GM23338 (cell line): Measurements from ENCODE around the gene NDUFAF8. TPM values are rescaled to one million over a fixed set of nuclear protein-coding genes. Genes with fewer than 3 reads are reported as not detected.
A peak's percentile ranks its signal among the peaks of the same experiment; 100 is the strongest.

Experiments
- ATAC-seq: fragments of 200-7000 bp; cut with Tn5 transposase; 3 replicates; pipeline ENCODE4 v1.9.1; 2020
- DNase-seq: peaks from one replicate; pipeline ENCODE4 v3.0.0-alpha.2; 2015; ENCODE audit warnings: low spot score
- H2AFZ ChIP-seq: fragments of 200-600 bp; sonication (generic); 2 replicates; pipeline ENCODE4 v1.8.0; 2016; ENCODE audit warnings: antibody characterized with exemption, mild to moderate bottlenecking, moderate library complexity
- H3F3A ChIP-seq: fragments of 200-600 bp; sonication (generic); replicated peaks from 2 replicates; pipeline ENCODE4 v1.8.0; 2017; ENCODE audit warnings: antibody characterized with exemption, mixed run types, low read depth
- H3K27ac ChIP-seq: fragments of 200-600 bp; sonication (generic); 2 replicates; pipeline ENCODE4 v1.6.1; 2016; ENCODE audit warnings: low read depth
- H3K27me3 ChIP-seq: fragments of 200-600 bp; sonication (generic); 2 replicates; pipeline ENCODE4 v1.8.0; 2016; ENCODE audit warnings: mild to moderate bottlenecking, mixed run types, moderate library complexity; ENCODE audit not compliant: insufficient read depth
- H3K36me3 ChIP-seq: fragments of 200-600 bp; sonication (generic); 2 replicates; pipeline ENCODE4 v1.8.0; 2016; ENCODE audit warnings: mild to moderate bottlenecking; ENCODE audit not compliant: insufficient read depth
- H3K4me1 ChIP-seq: fragments of 200-600 bp; sonication (generic); 2 replicates; pipeline ENCODE4 v1.8.0; 2016; ENCODE audit warnings: mild to moderate bottlenecking, moderate library complexity; ENCODE audit not compliant: insufficient read depth
- H3K4me2 ChIP-seq: fragments of 200-600 bp; sonication (generic); 2 replicates; pipeline ENCODE4 v1.7.1; 2017; ENCODE audit warnings: mixed run types
- H3K4me3 ChIP-seq: fragments of 200-600 bp; sonication (generic); 2 replicates; pipeline ENCODE4 v1.6.1; 2016; ENCODE audit warnings: mixed run types
- H3K79me2 ChIP-seq: fragments of 200-600 bp; sonication (generic); replicated peaks from 2 replicates; pipeline ENCODE4 v1.8.0; 2017; ENCODE audit warnings: mild to moderate bottlenecking; ENCODE audit not compliant: insufficient read depth
- H3K9me2 ChIP-seq: fragments of 200-600 bp; sonication (generic); 2 replicates; pipeline ENCODE4 v1.8.0; 2017; ENCODE audit not compliant: insufficient read depth
- H4K20me1 ChIP-seq: fragments of 200-600 bp; sonication (generic); replicated peaks from 2 replicates; pipeline ENCODE4 v1.8.0; 2017; ENCODE audit warnings: mild to moderate bottlenecking; ENCODE audit not compliant: insufficient read depth
- H3K27ac Mint-ChIP-seq: 2 replicates; pipeline ENCODE4 v1.8.0; 2020; ENCODE audit warnings: inconsistent platforms, mild to moderate bottlenecking, moderate library complexity, mixed read lengths
- H3K27me3 Mint-ChIP-seq: 3 replicates; pipeline ENCODE4 v1.8.0; 2022; ENCODE audit warnings: low read depth, mild to moderate bottlenecking, moderate library complexity, mixed read lengths, inconsistent platforms; ENCODE audit not compliant: insufficient read depth, poor library complexity
- H3K36me3 Mint-ChIP-seq: 3 replicates; pipeline ENCODE4 v1.8.0; 2021; ENCODE audit warnings: low read depth, mild to moderate bottlenecking, inconsistent platforms, moderate library complexity, mixed read lengths
- H3K4me1 Mint-ChIP-seq: 3 replicates; pipeline ENCODE4 v1.8.0; 2020; ENCODE audit warnings: mild to moderate bottlenecking, inconsistent platforms, mixed read lengths
- H3K4me3 Mint-ChIP-seq: 3 replicates; pipeline ENCODE4 v1.8.0; 2021; ENCODE audit warnings: moderate library complexity, mild to moderate bottlenecking, inconsistent platforms, mixed read lengths
- H3K9me3 Mint-ChIP-seq: 3 replicates; pipeline ENCODE4 v1.8.0; 2020; ENCODE audit warnings: moderate library complexity, mild to moderate bottlenecking, inconsistent platforms, mixed read lengths
- EZH2 ChIP-seq: fragments of 200-600 bp; sonication (generic); IDR thresholded peaks from one replicate; pipeline ENCODE4 v1.8.0; 2017; ENCODE audit warnings: antibody characterized with exemption, mild to moderate bottlenecking, low read depth; ENCODE audit not compliant: unreplicated experiment
- EZH2phosphoT487 ChIP-seq: fragments of 200-600 bp; sonication (generic); IDR thresholded peaks from one replicate; pipeline ENCODE4 v1.8.1; 2018; ENCODE audit warnings: antibody characterized with exemption; ENCODE audit not compliant: unreplicated experiment
- POLR2AphosphoS5 ChIP-seq: IDR thresholded peaks from 2 replicates; pipeline ENCODE4 v1.6.1; 2016; ENCODE audit warnings: antibody characterized with exemption, low read depth
- REST ChIP-seq: IDR thresholded peaks from one replicate; pipeline ENCODE4 v1.6.1; 2018; ENCODE audit warnings: antibody characterized with exemption; ENCODE audit not compliant: unreplicated experiment
- ZNF114 ChIP-seq: fragments of 250-450 bp; sonication (Bioruptor Pico); IDR thresholded peaks from 2 replicates; pipeline ENCODE4 v1.5.0; 2020; ENCODE audit warnings: mild to moderate bottlenecking, moderate library complexity
- ZNF462 ChIP-seq: fragments of 250-450 bp; sonication (Bioruptor Pico); IDR thresholded peaks from 2 replicates; pipeline ENCODE4 v1.5.0; 2020; ENCODE audit warnings: mild to moderate bottlenecking, moderate library complexity
- polyA plus RNA-seq: library from polyadenylated mRNA; unstranded; fragments of >200 nt; fragmentation: Nextera tagmentation; extraction: Ambion mirVana; gene quantifications from 2 replicates; pipeline ENCODE4 v1.2.1, GENCODE V29; 2016
- total RNA-seq: library from RNA; depleted of rRNA; stranded (reverse); fragments of >200 nt; shearing (Covaris generic); gene quantifications from 2 replicates; pipeline ENCODE4 v1.2.3, GENCODE V29; 2014

Gene NDUFAF8
- total and polyA plus RNA-seq, 2 experiments from 2014 or later, result 21.5 to 156 TPM

- TF ChIP-seq ZNF462 (CRISPR knock-in tag) (no peak), EZH2phosphoT487 (no peak)
These were observed 43.8 kb downstream of the NDUFAF8 start (continued) for GRCh38 chr17:81282876-81283275.

GRCh38 chr17:81285179-81285878 is 46.2 kb downstream of the NDUFAF8 start:
- Histone ChIP-seq H3K27me3 (no peaks in the 10 kb centered on the region), H3K4me3 (no peak overlapping the region), H3K4me1 (no peaks in the 10 kb centered on the region), H3K27ac (0 out of 2 replicates have a peak overlapping the region, but pooled peaks have one; percentile 50), H4K20me1 (peaks cover 11% of the 10 kb centered on the region), H3K79me2 (peaks cover 22% of the 10 kb centered on the region), H3K4me2 (no peak overlapping the region), H2AFZ (no peak overlapping the region), H3F3A (no peaks in the 10 kb centered on the region), H3K36me3 (no peaks in the 10 kb centered on the region; the same call in 1 of the 2 replicates), H3K9me2 (no peaks in the 10 kb centered on the region)
- DNase-seq (no peak), ATAC-seq (peak; percentile 43)
- TF ChIP-seq EZH2phosphoT487 (no peak), ZNF114 (CRISPR knock-in tag) (no peak), POLR2AphosphoS5 (no peak), REST (no peak), EZH2 (no peak)
- H3K27ac Mint-ChIP-seq, result peak overlapping the region; percentile 52; the same call in 1 of the 2 replicates
- H3K36me3 Mint-ChIP-seq, result peaks cover 12% of the 10 kb centered on the region
- H3K4me3 Mint-ChIP-seq, result no peak overlapping the region
- H3K27me3 Mint-ChIP-seq, result peaks cover 8% of the 10 kb centered on the region
- H3K9me3 Mint-ChIP-seq, result no peaks in the 10 kb centered on the region
- H3K4me1 Mint-ChIP-seq, result peaks cover 7% of the 10 kb centered on the region
